ENCODE results near the gene MYH15.

Gene MYH15

GRCh38 chr3:108471426-108471825 lies 39.0 kb downstream of the MYH15 start:
- Mint-ChIP-seq H3K27me3 (ENCODE audit: low read depth) (peaks cover 3% of the 10 kb centered on the region), H3K4me1 (peaks cover 11% of the 10 kb centered on the region), H3K4me3 (no peak overlapping the region), H3K36me3 (ENCODE audit: low read depth) (no peaks in the 10 kb centered on the region), H3K9me3 (no peaks in the 10 kb centered on the region), H3K27ac (peak overlapping the region in 1 of 3 experiments; percentile 27)
- TF ChIP-seq CTCF (IDR thresholded peaks at IDR 0.05; ENCODE audit: unreplicated experiment in 3 of 3): no peak

GRCh38 chr3:108469126-108469525 lies 41.3 kb downstream of the MYH15 start:
- no peak overlapping the region for H3K27ac Mint-ChIP-seq
- H3K4me3 Mint-ChIP-seq: no peak overlapping the region
- peaks cover 11% of the 10 kb centered on the region for H3K4me1 Mint-ChIP-seq
- peaks cover 3% of the 10 kb centered on the region for H3K27me3 Mint-ChIP-seq (ENCODE audit: low read depth)
- no peak for TF ChIP-seq CTCF (IDR thresholded peaks at IDR 0.05; ENCODE audit: unreplicated experiment in 3 of 3)
- H3K9me3 Mint-ChIP-seq: no peaks in the 10 kb centered on the region
- no peaks in the 10 kb centered on the region for H3K36me3 Mint-ChIP-seq (ENCODE audit: low read depth)

GRCh38 chr3:108468577-108468976 lies 41.8 kb downstream of the MYH15 start:
- Mint-ChIP-seq H3K4me3 (no peak overlapping the region), H3K4me1 (peaks cover 11% of the 10 kb centered on the region), H3K27ac (no peak overlapping the region), H3K36me3 (ENCODE audit: low read depth) (no peaks in the 10 kb centered on the region), H3K9me3 (no peaks in the 10 kb centered on the region), H3K27me3 (ENCODE audit: low read depth) (peaks cover 3% of the 10 kb centered on the region)
- no peak for TF ChIP-seq CTCF (IDR thresholded peaks at IDR 0.05; ENCODE audit: unreplicated experiment in 3 of 3)

- no peak overlapping the region for H3K4me3 Mint-ChIP-seq
- peaks cover 9% of the 10 kb centered on the region for H3K4me1 Mint-ChIP-seq
- H3K9me3 Mint-ChIP-seq: no peaks in the 10 kb centered on the region
- H3K36me3 Mint-ChIP-seq (ENCODE audit: low read depth): no peaks in the 10 kb centered on the region
- TF ChIP-seq CTCF (IDR thresholded peaks at IDR 0.05; ENCODE audit: unreplicated experiment in 3 of 3): no peak
- no peak overlapping the region for H3K27ac Mint-ChIP-seq
- no peaks in the 10 kb centered on the region for H3K27me3 Mint-ChIP-seq (ENCODE audit: low read depth)
Measured at GRCh38 chr3:108462899-108463298, 47.5 kb downstream of the MYH15 start.

- Mint-ChIP-seq H3K27me3 (ENCODE audit: low read depth) (no peaks in the 10 kb centered on the region), H3K9me3 (no peaks in the 10 kb centered on the region), H3K4me1 (peaks cover 9% of the 10 kb centered on the region), H3K27ac (peak overlapping the region in 1 of 3 experiments; percentile 45), H3K4me3 (no peak overlapping the region), H3K36me3 (ENCODE audit: low read depth) (no peaks in the 10 kb centered on the region)
- no peak for TF ChIP-seq CTCF (IDR thresholded peaks at IDR 0.05; ENCODE audit: unreplicated experiment in 3 of 3)
Measured at GRCh38 chr3:108461661-108462111, 48.7 kb downstream of the MYH15 start.

GRCh38 chr3:108459225-108459624 lies 51.2 kb downstream of the MYH15 start:
- H3K4me3 Mint-ChIP-seq: no peak overlapping the region
- H3K9me3 Mint-ChIP-seq: no peaks in the 10 kb centered on the region
- no peaks in the 10 kb centered on the region for H3K27me3 Mint-ChIP-seq (ENCODE audit: low read depth)
- no peak for TF ChIP-seq CTCF (IDR thresholded peaks at IDR 0.05; ENCODE audit: unreplicated experiment in 3 of 3)
- H3K36me3 Mint-ChIP-seq (ENCODE audit: low read depth): no peaks in the 10 kb centered on the region
- H3K27ac Mint-ChIP-seq: no peak overlapping the region
- peaks cover 9% of the 10 kb centered on the region for H3K4me1 Mint-ChIP-seq

All from nephron (organoid).